ENCODE measurements around the gene AFMID. TPM values are rescaled to one million over a fixed set of nuclear protein-coding genes. Genes with fewer than 3 reads are reported as not detected.

Gene AFMID
- total RNA-seq, 1 experiment from 2014 or later, result 30.4 TPM

DNA sequence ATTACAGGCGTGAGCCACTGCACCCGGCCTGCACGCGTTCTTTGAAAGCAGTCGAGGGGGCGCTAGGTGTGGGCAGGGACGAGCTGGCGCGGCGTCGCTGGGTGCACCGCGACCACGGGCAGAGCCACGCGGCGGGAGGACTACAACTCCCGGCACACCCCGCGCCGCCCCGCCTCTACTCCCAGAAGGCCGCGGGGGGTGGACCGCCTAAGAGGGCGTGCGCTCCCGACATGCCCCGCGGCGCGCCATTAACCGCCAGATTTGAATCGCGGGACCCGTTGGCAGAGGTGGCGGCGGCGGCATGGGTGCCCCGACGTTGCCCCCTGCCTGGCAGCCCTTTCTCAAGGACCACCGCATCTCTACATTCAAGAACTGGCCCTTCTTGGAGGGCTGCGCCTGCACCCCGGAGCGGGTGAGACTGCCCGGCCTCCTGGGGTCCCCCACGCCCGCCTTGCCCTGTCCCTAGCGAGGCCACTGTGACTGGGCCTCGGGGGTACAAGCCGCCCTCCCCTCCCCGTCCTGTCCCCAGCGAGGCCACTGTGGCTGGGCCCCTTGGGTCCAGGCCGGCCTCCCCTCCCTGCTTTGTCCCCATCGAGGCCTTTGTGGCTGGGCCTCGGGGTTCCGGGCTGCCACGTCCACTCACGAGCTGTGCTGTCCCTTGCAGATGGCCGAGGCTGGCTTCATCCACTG is 27.0 kb downstream of the AFMID start, which contains the start of gene BIRC5:
BIRC5 (plus strand) TSS at position 238 of the 690 bp plus-strand sequence; CDS start at position 302, 64 bp downstream.
- peak; percentile 59 to 86 for DNase-seq
- Histone ChIP-seq H3K36me3 (ENCODE audit: low read depth) (no peaks in the 10 kb centered on the region), H3K9me3 (ENCODE audit: insufficient read depth, low read depth) (no peaks in the 10 kb centered on the region), H3K4me1 (replicated peaks; ENCODE audit: insufficient read depth) (peaks cover 9% of the 10 kb centered on the region; the same call in 1 of the 2 replicates), H2AFZ (peak within 1 kb of the TSS; percentile 84), H3F3A (ENCODE audit: insufficient read depth, low read depth) (no peaks in the 10 kb centered on the region), H3K79me2 (ENCODE audit: low read depth) (peaks cover 29% of the 10 kb centered on the region), H3K4me2 (peak within 1 kb of the TSS; percentile 72), H3K4me3 (peak within 1 kb of the TSS; percentile 72), H3K27me3 (ENCODE audit: insufficient read depth, low read depth) (no peaks in the 10 kb centered on the region), H4K20me1 (ENCODE audit: insufficient read depth) (no peaks in the 10 kb centered on the region), H3K27ac (no peak within 1 kb of the TSS), H3K9me2 (ENCODE audit: insufficient read depth) (no peaks in the 10 kb centered on the region)
- no peak for TF ChIP-seq EZH2 (IDR thresholded peaks at IDR 0.05; ENCODE audit: low read depth)
- TF ChIP-seq, protein P1, sequence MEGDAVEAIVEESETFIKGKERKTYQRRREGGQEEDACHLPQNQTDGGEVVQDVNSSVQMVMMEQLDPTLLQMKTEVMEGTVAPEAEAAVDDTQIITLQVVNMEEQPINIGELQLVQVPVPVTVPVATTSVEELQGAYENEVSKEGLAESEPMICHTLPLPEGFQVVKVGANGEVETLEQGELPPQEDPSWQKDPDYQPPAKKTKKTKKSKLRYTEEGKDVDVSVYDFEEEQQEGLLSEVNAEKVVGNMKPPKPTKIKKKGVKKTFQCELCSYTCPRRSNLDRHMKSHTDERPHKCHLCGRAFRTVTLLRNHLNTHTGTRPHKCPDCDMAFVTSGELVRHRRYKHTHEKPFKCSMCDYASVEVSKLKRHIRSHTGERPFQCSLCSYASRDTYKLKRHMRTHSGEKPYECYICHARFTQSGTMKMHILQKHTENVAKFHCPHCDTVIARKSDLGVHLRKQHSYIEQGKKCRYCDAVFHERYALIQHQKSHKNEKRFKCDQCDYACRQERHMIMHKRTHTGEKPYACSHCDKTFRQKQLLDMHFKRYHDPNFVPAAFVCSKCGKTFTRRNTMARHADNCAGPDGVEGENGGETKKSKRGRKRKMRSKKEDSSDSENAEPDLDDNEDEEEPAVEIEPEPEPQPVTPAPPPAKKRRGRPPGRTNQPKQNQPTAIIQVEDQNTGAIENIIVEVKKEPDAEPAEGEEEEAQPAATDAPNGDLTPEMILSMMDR (conservative IDR thresholded peaks at IDR 0.05), result no peak
- POLR2A ChIA-PET (ENCODE audit: unreplicated experiment), result interaction anchor here (0.6 kb wide), 1 partner anchor 62 kb away, joined by 4 read pairs; no protein-coding TSS in a partner anchor
- CTCF ChIA-PET, result interaction anchor here (1.2 kb wide), 1 partner anchor 37 kb away, joined by 13 read pairs; no protein-coding TSS in a partner anchor
- TSS peak; percentile 67 for BruUV-seq (replicated peaks)
- intact Hi-C loops (cut with micrococcal nuclease; ENCODE audit: unreplicated experiment), result no loop called here

DNA sequence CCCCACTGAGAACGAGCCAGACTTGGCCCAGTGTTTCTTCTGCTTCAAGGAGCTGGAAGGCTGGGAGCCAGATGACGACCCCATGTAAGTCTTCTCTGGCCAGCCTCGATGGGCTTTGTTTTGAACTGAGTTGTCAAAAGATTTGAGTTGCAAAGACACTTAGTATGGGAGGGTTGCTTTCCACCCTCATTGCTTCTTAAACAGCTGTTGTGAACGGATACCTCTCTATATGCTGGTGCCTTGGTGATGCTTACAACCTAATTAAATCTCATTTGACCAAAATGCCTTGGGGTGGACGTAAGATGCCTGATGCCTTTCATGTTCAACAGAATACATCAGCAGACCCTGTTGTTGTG is 27.5 kb downstream of the AFMID start:
- H3K9me2 ChIP-seq (ENCODE audit: insufficient read depth), result no peaks in the 10 kb centered on the region
- no peaks in the 10 kb centered on the region for H3K36me3 ChIP-seq (ENCODE audit: low read depth)
- H3K27ac ChIP-seq, result no peak overlapping the region
- ChIA-PET CTCF (interaction anchor here (1.2 kb wide), 1 partner anchor 37 kb away, joined by 13 read pairs; no protein-coding TSS in a partner anchor), POLR2A (ENCODE audit: unreplicated experiment) (no interaction called here)
- H3F3A ChIP-seq (ENCODE audit: insufficient read depth, low read depth), result no peaks in the 10 kb centered on the region
- H3K9me3 ChIP-seq (ENCODE audit: insufficient read depth, low read depth), result no peaks in the 10 kb centered on the region
- H3K27me3 ChIP-seq (ENCODE audit: insufficient read depth, low read depth), result no peaks in the 10 kb centered on the region
- intact Hi-C loops (cut with micrococcal nuclease; ENCODE audit: unreplicated experiment), result no loop called here
- H3K4me3 ChIP-seq, result peak overlapping the region; percentile 72
- H3K4me1 ChIP-seq (replicated peaks; ENCODE audit: insufficient read depth), result peaks cover 9% of the 10 kb centered on the region; the same call in 1 of the 2 replicates
- peak overlapping the region; percentile 72 for H3K4me2 ChIP-seq
- no peak for DNase-seq
- BruUV-seq (replicated peaks), result no TSS peak
- H4K20me1 ChIP-seq (ENCODE audit: insufficient read depth), result no peaks in the 10 kb centered on the region
- peaks cover 29% of the 10 kb centered on the region for H3K79me2 ChIP-seq (ENCODE audit: low read depth)
- TF ChIP-seq, protein P1 (conservative IDR thresholded peaks at IDR 0.05), result no peak
- peak overlapping the region; percentile 84 for H2AFZ ChIP-seq

- Histone ChIP-seq H4K20me1 (ENCODE audit: insufficient read depth) (no peaks in the 10 kb centered on the region), H3K79me2 (ENCODE audit: low read depth) (peaks cover 25% of the 10 kb centered on the region), H3K9me3 (ENCODE audit: insufficient read depth, low read depth) (no peaks in the 10 kb centered on the region), H3K9me2 (ENCODE audit: insufficient read depth) (no peaks in the 10 kb centered on the region), H3K36me3 (ENCODE audit: low read depth) (no peaks in the 10 kb centered on the region), H3K4me1 (replicated peaks; ENCODE audit: insufficient read depth) (peaks cover 9% of the 10 kb centered on the region; the same call in 1 of the 2 replicates), H3K4me3 (no peak overlapping the region), H3F3A (ENCODE audit: insufficient read depth, low read depth) (no peaks in the 10 kb centered on the region), H3K27ac (no peak overlapping the region), H3K27me3 (ENCODE audit: insufficient read depth, low read depth) (no peaks in the 10 kb centered on the region), H2AFZ (no peak overlapping the region), H3K4me2 (no peak overlapping the region)
- ChIA-PET POLR2A (ENCODE audit: unreplicated experiment) (no interaction called here), CTCF (interaction anchor here (0.6 to 1.1 kb wide), 2 partner anchors 10 to 38 kb away, joined by 4 to 7 read pairs; no protein-coding TSS in a partner anchor)
- BruUV-seq (replicated peaks), result no TSS peak
- TF ChIP-seq, protein P1 (conservative IDR thresholded peaks at IDR 0.05), result no peak
- TF ChIP-seq EZH2 (IDR thresholded peaks at IDR 0.05; ENCODE audit: low read depth), result no peak
- intact Hi-C loops (cut with micrococcal nuclease; ENCODE audit: unreplicated experiment), result no loop called here
- no peak for DNase-seq
Measured at GRCh38 chr17:78219396-78220150, 32.4 kb downstream of the AFMID start.
